ENCODE results near the gene RTF2.

- TF ChIP-seq RAD21 (conservative IDR thresholded peaks at IDR 0.05): no peak
- no peak for TF ChIP-seq MXI1 (conservative IDR thresholded peaks at IDR 0.05; ENCODE audit: poor library complexity, severe bottlenecking)
- no peak for TF ChIP-seq EP300 (conservative IDR thresholded peaks at IDR 0.05; ENCODE audit: poor library complexity, severe bottlenecking)
- TF ChIP-seq TAF1 (IDR thresholded peaks at IDR 0.05; ENCODE audit: low read depth): no peak
- TF ChIP-seq CTCF (IDR thresholded peaks at IDR 0.05; ENCODE audit: poor library complexity, severe bottlenecking): no peak
Observed at GRCh38 chr20:56503916-56504315, 35.5 kb downstream of the RTF2 start.
